ENCODE measurements around the gene LZTFL1. TPM values are rescaled to one million over a fixed set of nuclear protein-coding genes. Genes with fewer than 3 reads are reported as not detected.

LZTFL1 gene
- total and polyA plus RNA-seq, 2 experiments from 2014 or later, result 6.3 to 13.9 TPM

DNA sequence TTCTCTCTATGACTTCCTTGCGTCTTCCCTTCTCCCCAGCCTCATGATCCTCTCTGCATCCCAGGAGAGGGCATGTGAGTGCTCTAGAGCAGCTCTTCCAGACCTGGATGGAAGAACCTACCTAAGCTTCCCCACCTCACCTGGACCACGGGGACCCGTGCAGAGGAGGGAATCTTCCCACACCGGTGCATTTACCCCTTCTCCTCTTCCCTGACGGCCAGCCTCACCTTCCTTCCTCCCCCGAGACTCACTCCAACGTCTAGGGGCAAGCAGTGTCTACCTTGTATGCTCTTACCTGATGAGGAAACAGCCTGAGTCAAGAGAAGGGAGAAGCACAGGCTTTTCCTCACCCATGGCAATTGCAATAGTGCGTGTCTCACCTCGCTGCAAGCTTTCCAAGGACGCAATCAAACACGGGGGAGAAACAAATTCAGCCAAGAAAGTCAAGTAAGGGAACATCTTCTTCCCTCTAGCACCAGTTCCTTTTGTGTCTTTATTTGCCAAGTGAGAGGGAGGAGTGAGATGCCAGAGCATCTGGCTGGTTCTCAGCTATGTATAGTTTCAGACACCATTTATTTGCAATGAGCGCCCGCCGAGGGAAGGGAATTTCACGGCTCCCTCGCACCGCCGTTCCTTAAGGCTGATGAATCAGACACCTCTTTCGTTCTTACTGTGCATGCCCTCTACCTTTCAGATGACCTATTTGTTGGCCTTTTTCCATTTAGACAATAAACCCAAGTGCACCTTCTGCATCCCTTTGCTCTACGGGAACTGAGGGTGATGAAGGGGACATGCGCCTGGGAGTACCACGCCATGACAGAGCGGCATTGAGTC lies 42.7 kb upstream of the LZTFL1 start:
- Histone ChIP-seq H2AFZ (no peak overlapping the region), H3K79me2 (replicated peaks; ENCODE audit: insufficient read depth) (no peaks in the 10 kb centered on the region), H3K4me2 (no peak overlapping the region), H4K20me1 (replicated peaks; ENCODE audit: insufficient read depth) (no peaks in the 10 kb centered on the region), H3K4me1 (ENCODE audit: insufficient read depth) (no peaks in the 10 kb centered on the region; the same call in 1 of the 2 replicates), H3K36me3 (ENCODE audit: insufficient read depth) (no peaks in the 10 kb centered on the region), H3K27me3 (ENCODE audit: insufficient read depth) (no peaks in the 10 kb centered on the region), H3K4me3 (no peak overlapping the region), H3K9me2 (ENCODE audit: insufficient read depth) (no peaks in the 10 kb centered on the region), H3K27ac (ENCODE audit: low read depth) (no peak overlapping the region), H3F3A (replicated peaks; ENCODE audit: low read depth) (no peaks in the 10 kb centered on the region)
- TF ChIP-seq NANOG (IDR thresholded peaks at IDR 0.05; ENCODE audit: borderline replicate concordance) (no peak), ZNF331 (CRISPR knock-in tag; IDR thresholded peaks at IDR 0.05; ENCODE audit: low read depth) (no peak), EZH2phosphoT487 (IDR thresholded peaks at IDR 0.05; ENCODE audit: unreplicated experiment) (no peak), STAT1 (IDR thresholded peaks at IDR 0.05; ENCODE audit: unreplicated experiment) (no peak), ZNF114 (CRISPR knock-in tag; IDR thresholded peaks at IDR 0.05) (no peak)
- TF ChIP-seq, protein P1, sequence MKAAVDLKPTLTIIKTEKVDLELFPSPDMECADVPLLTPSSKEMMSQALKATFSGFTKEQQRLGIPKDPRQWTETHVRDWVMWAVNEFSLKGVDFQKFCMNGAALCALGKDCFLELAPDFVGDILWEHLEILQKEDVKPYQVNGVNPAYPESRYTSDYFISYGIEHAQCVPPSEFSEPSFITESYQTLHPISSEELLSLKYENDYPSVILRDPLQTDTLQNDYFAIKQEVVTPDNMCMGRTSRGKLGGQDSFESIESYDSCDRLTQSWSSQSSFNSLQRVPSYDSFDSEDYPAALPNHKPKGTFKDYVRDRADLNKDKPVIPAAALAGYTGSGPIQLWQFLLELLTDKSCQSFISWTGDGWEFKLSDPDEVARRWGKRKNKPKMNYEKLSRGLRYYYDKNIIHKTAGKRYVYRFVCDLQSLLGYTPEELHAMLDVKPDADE (IDR thresholded peaks at IDR 0.05), result no peak
- TF ChIP-seq, protein P2, sequence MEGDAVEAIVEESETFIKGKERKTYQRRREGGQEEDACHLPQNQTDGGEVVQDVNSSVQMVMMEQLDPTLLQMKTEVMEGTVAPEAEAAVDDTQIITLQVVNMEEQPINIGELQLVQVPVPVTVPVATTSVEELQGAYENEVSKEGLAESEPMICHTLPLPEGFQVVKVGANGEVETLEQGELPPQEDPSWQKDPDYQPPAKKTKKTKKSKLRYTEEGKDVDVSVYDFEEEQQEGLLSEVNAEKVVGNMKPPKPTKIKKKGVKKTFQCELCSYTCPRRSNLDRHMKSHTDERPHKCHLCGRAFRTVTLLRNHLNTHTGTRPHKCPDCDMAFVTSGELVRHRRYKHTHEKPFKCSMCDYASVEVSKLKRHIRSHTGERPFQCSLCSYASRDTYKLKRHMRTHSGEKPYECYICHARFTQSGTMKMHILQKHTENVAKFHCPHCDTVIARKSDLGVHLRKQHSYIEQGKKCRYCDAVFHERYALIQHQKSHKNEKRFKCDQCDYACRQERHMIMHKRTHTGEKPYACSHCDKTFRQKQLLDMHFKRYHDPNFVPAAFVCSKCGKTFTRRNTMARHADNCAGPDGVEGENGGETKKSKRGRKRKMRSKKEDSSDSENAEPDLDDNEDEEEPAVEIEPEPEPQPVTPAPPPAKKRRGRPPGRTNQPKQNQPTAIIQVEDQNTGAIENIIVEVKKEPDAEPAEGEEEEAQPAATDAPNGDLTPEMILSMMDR (conservative IDR thresholded peaks at IDR 0.05; ENCODE audit: low read depth in 2 of 2), result no peak
- no peak for ATAC-seq
- no peak overlapping the region for H3K4me3 Mint-ChIP-seq
- no peaks in the 10 kb centered on the region for H3K36me3 Mint-ChIP-seq (ENCODE audit: low read depth)
- H3K27ac Mint-ChIP-seq, result no peak overlapping the region
- no peaks in the 10 kb centered on the region for H3K9me3 Mint-ChIP-seq
- peaks cover 4% of the 10 kb centered on the region for H3K27me3 Mint-ChIP-seq (ENCODE audit: insufficient read depth, low read depth, poor library complexity)
- peaks cover 10% of the 10 kb centered on the region; the same call in 2 of the 3 replicates for H3K4me1 Mint-ChIP-seq
- no peak for DNase-seq (ENCODE audit: low spot score)

DNA sequence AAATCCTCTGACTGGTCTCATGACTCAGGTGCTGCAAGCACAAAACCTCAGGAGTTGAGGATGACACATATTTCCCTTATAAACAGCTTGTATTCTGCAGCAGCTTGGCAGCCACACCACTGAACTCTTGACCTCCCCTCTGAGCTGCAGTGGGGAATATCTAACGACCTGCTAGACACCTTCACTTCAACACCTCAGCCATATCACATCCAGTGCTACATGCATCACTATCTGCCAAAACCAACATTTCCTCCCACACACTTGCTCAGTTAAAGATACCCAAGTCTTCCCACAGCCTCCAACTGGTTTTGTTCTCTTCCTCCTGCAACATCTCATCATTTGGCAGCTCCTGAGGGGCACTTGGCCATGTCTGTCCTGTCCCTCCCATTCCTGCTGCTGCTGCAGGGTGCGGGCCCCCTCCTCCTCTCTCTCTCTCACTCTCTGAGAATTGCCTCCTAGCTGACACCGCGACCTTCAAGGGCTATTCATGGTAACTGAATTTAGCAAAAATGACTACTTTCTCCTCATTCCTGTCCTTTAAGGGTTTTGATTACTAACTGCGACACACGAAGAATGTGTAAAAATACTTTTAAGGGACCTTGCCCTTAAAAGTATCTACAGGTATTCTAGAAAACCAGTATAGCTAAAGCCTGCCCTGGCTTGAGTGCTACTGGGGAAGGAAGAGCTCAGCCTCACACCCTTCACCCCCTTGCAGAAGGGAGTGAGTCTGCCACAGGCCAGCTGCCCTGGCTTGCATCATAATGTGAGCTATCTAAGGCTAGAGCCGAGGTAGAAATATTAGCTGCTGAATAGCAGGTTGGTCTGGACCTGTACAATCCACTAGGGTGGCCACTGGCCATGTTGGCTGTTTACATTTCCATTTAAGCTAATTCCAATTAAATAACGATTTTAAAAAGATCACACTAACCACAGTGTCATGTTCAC lies 39.4 kb upstream of the LZTFL1 start:
- H3K27ac Mint-ChIP-seq, result no peak overlapping the region
- H3K27me3 ChIP-seq (ENCODE audit: insufficient read depth), result no peaks in the 10 kb centered on the region
- no peak overlapping the region for H2AFZ ChIP-seq
- H3K36me3 ChIP-seq (ENCODE audit: insufficient read depth), result no peaks in the 10 kb centered on the region
- H3K9me2 ChIP-seq (ENCODE audit: insufficient read depth), result no peaks in the 10 kb centered on the region
- H3K4me2 ChIP-seq, result no peak overlapping the region
- no peak for ATAC-seq
- H3K9me3 Mint-ChIP-seq, result no peaks in the 10 kb centered on the region
- TF ChIP-seq REST (IDR thresholded peaks at IDR 0.05; ENCODE audit: unreplicated experiment) (no peak), POLR2AphosphoS5 (IDR thresholded peaks at IDR 0.05; ENCODE audit: low read depth) (no peak), ZNF331 (CRISPR knock-in tag; IDR thresholded peaks at IDR 0.05; ENCODE audit: low read depth) (no peak)
- TF ChIP-seq, protein P2 (conservative IDR thresholded peaks at IDR 0.05; ENCODE audit: low read depth in 2 of 2), result no peak
- DNase-seq (ENCODE audit: low spot score), result no peak
- H3K79me2 ChIP-seq (replicated peaks; ENCODE audit: insufficient read depth), result no peaks in the 10 kb centered on the region
- H3K4me3 ChIP-seq, result no peak overlapping the region
- peaks cover 4% of the 10 kb centered on the region for H3K27me3 Mint-ChIP-seq (ENCODE audit: insufficient read depth, low read depth, poor library complexity)
- no peak overlapping the region for H3K27ac ChIP-seq (ENCODE audit: low read depth)
- no peaks in the 10 kb centered on the region for H4K20me1 ChIP-seq (replicated peaks; ENCODE audit: insufficient read depth)
- no peak overlapping the region for H3K4me3 Mint-ChIP-seq
- H3K4me1 Mint-ChIP-seq, result peaks cover 7% of the 10 kb centered on the region; the same call in 2 of the 3 replicates
- no peaks in the 10 kb centered on the region for H3K36me3 Mint-ChIP-seq (ENCODE audit: low read depth)
- no peaks in the 10 kb centered on the region for H3F3A ChIP-seq (replicated peaks; ENCODE audit: low read depth)
- H3K4me1 ChIP-seq (ENCODE audit: insufficient read depth), result no peaks in the 10 kb centered on the region; the same call in 1 of the 2 replicates

Measured in GM23338 (cell line).